GM18519 (cell line): Measurements from ENCODE around the gene ZFP1.
"Not testable (repeated sequence)": the region's sequence is repeated elsewhere in the genome, so short reads cannot be mapped to it uniquely, and the experiment has no call there.

ENCODE experiments used
- ATAC-seq: cut with Tn5 transposase; IDR thresholded peaks from one replicate; pipeline ENCODE4 v1.9.1; 2021; ENCODE audit warnings: mild to moderate bottlenecking, moderate library complexity; ENCODE audit not compliant: unreplicated experiment, low FRiP score

The ZFP1 gene

DNA sequence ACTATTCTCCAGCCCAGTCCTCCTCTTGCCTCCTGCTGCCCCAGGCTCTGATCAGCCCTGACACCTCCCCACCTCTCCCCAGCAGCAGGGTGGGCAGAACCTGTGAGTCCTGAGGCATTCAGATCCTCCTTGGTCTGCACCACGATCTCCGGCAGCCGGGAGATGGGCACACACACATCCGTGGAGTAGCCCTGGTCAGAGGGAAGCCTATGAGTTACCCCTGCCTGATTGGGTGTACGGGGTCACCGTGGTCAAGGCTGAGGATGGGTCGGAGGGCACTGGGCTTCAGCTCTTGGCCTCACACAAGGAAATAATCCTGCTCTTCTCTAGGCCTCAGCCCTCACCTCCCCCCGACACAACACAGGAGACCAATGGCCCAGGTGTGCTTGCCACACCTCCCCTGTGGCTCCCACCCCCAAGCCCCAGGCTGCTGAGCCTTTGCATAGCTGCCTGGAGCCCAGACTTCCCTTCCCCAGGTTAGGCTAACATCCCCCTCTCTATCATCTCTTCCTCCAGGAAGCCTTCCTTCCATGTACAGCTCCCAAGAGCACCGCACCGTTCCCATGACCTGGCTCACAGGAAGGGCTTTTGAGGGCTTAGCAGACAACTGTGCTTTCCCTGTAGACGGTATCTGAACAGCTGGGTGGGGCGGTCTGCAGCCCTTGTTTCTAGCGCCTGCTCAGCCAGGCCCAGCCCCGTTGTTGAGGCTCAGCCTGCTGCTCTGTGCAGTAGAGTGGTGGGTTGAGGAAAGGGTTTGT, 35.4 kb upstream of the ZFP1 start:
- ATAC-seq, result no peak

DNA sequence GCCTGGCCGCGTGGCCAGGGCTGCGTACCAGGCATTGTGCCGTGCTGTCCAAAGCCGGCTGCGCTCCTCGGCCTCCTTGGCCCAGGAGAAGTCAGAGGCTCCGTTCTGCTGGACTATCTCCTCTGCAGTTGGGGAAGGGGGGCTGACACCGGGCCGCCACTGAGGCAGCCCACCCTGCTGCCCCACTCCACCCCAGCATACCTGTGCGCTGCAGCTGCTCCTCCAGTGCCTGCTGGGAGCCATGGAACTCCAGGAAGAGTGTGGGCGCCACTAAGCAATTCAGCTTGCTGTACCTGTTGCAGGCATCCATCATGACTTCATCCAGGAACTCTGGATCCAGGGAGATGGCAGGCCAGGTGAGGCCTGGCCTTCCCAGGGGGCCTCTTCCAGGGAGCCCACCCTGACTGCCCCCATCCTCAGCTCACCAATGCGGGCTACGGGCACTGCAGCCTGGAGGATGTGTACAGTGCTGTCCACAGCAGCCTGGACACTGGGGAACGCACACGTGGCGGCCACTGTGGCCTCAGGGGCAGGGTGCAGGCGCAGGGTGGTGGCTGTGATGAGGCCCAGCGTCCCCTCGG, 34.7 kb upstream of the ZFP1 start:
- no peak for ATAC-seq

DNA sequence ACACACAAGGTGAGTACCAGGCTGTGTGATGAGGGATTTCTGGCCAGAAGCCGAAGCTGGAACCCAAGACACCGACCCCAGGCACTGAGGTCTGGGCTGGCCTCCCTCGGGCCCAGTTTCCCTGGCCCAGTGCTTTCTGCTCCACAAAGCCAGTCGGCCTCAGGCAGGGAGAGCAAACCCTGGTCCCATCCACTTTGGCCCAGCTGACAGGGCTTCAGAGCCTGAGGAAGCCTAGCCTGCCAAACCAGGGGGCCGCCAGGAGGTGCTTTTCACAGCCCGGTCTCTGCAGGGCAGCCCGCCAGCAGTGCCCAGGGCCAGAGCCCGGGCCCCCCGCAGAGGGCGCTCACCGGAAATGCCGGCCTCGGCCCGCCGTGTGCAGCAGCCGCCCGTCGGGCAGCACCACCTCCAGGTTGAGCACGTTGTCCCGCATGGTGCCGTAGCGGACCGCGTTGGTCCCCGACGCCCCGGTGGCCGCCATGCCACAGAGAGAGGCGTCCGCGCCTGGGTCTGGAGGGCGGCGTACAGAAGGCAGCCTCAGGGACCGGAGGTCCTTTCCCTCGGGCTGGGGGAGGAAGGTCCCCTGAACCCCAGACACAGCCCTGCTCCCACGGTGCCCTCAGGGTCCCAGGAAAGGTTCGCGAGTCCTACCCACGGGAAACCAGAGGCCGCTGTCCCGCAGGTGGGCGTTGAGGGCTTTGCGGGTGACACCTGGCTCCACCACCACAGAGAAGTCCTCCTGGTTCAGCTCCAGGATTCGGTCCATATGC, 34.0 kb upstream of the ZFP1 start:
- no peak for ATAC-seq

DNA sequence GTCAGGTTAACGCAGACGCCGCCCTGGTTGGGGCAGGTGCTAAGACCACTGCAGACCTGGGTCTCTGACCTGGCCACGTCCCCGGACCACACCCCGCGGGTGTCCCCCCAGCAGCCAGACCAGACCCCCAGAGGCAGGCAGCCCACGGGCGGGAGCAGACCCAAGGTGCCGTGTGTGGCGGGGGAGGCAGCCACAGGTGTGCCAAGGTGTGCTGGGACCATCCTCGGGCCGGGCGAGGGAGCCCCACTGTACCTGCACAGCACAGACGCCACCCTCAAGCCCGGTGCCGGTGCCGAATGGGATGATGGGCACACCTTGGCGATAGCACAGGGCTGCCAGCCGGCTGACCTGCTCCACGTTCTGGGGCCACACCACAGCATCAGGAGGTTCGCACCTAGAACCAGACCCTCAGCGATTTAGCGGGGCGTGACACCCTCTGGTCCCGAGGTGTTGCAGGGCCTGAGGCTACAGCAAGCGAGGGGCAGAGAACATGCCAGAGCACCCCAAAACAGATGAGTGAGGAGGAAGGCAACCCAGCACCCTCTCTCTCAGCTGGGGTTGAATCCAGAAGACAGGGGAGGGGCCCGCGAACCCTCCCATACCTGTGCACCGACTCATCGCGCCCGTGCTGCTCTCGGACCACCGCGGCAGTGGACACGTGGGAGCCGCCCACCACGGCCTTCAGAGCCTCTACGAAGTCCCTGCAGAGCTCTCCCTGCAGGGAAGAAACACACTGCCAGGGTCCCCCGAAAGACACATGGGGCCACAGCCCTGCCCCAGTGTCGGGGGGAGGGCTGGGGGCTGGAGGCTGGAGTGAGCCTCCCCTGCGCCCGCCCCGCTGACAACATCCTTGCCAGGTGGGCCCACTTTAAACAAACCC, 33.1 kb upstream of the ZFP1 start:
- ATAC-seq, result no peak

DNA sequence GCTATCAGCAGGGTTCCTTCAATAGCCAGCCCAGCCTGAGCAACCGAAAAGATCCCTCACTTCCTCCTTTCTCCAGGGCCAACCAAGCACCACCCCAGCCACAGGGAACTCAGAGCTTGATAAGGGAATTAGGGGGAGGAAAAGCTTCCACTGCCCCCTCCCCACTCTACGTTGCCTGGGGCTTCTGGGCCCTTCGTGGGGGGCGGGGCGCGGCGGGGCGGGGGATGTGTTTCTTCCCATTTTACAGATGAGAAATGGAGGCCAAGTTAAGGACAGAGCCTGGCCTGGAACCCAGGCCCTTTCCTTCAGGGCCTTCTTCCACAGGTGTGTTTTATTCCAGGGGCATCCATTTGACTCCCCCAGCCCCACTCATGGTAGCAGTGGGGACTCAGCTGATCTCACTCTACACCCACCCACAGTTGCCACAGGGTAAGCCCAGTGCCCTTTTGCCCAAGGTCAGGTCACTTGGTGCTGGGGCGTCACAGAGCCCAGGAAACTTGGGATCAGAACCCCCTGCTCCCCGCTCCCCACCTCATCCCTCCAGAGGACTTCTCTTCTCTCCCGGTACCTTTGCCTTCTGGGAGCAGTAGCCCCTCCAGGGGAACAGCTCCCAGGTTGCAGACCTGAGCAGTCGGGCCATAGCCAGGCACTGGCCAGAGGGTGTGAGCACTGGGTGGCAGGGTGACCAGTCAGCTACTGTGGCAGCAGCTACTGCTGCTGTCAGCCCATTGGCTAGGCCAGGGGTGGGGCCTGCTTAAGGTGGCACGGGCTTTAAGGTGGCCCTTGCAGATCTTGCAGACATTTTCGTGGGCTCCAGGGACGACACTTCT, 32.0 kb upstream of the ZFP1 start, which contains the start of gene LDHD:
Gene LDHD, minus strand, starts transcription at position 700 of the 830 bp plus-strand sequence. Its CDS starts 60 bp downstream, at position 640.
- ATAC-seq, result no peak

DNA sequence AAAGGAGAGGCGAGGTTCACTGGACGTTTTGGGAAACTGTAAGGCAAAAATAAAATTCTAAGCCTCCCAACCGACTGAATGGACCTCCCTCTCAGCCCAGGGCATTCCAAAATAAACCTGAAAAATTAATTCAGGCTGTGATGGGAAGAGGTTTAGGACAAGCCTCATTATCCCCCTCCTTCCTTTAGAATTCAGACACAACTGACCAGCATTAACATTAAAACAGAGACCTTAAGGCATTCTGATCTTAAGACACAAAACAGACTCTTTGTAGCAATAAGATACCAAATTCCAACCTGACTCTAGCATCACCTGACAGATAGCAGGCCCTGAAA, 31.4 kb upstream of the ZFP1 start:
- no peak for ATAC-seq

DNA sequence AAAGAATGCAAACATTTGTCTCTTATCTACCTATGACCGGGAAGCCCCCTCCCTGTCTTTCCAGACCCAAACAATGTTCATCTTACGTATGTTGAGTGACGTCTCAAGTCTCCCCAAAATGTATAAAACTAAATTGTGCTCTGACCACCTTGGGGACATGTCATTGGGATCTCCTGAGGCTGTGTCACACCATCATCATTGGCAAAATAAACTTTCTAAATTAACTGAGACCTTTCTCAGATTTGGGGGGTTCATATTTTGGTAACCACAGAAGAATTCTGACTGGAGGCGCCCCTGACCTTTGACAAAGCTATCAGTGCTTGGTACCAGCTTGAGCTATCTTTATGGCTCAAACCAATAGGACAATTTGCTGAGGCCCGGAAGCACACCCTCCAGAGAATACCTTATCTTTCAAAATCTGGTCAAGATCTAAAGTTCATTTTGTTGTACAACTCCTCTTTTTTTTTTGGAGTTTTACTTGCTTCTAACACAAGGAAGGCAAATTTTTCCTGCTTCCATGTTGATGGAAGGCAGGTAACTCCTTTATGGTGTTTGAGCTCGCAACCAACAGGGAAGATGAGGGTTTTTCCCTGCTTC, 29.3 kb upstream of the ZFP1 start:
- no peak for ATAC-seq

DNA sequence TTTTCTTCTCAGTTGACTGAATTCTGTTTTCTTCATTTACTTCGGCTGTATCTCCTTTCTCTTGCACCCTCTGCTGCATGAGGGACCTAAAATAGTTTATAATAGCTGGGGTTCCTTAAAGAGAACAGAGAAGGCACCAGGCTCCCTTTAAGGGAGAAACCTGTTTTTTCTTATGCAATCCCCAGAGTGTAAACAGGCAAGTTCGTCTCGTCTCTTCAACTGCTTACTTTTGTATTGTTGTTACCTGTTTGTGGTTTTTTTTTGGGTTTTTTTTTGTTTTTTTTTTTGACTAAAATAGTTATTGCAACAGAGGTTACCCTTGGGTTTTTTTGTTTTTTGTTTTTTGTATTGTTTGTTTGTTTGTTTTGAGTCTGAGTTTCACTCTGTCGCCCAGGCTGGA, 28.1 kb upstream of the ZFP1 start:
- no peak for ATAC-seq

DNA sequence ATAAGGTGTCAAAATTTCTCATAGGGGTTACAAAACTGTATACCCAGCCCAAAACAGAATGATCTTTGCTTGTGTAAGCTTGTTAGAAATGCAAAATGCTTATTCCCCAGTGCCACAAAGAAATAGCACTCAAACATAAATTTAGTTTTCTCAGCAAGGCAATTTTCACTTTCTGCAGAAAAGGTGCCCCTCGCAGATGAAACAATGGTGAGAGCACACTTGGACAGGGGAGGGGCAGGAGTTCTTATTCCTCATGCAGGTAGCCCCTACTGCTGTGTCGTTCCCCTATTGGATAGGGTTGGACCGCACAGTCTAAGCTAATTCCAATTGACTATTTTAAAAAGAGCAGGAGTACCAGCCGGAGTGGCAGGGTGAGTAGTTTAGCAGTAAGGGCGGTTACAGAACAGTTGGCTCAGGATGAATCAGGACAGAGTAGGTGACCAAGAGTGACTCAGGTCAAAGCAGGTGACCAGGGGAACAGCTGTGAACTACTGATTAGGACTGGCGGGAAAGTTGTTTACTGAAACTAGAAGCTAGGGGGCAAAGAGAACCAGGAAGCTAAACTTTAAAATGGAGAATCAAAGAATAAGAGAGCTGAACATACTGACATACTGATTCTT, 26.3 kb upstream of the ZFP1 start:
- no peak for ATAC-seq

DNA sequence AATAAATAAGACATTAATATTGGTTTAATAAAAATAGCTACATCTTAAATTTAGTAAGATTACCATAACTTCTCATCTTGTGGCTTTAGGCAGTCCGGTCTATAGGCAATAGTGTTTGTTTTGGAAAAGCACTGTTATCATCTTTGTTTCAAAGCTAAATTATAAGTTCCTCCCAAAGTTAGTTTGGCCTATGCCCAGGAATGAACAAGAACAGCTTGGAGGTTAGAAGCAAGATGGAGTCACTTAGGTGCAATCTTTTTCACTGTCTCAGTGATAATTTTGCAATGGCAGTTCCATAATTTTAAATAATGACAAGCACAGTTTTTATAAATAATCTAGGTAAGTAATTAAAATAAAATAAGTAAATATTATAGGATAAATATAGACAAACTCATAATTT, 25.7 kb upstream of the ZFP1 start:
- no peak for ATAC-seq

DNA sequence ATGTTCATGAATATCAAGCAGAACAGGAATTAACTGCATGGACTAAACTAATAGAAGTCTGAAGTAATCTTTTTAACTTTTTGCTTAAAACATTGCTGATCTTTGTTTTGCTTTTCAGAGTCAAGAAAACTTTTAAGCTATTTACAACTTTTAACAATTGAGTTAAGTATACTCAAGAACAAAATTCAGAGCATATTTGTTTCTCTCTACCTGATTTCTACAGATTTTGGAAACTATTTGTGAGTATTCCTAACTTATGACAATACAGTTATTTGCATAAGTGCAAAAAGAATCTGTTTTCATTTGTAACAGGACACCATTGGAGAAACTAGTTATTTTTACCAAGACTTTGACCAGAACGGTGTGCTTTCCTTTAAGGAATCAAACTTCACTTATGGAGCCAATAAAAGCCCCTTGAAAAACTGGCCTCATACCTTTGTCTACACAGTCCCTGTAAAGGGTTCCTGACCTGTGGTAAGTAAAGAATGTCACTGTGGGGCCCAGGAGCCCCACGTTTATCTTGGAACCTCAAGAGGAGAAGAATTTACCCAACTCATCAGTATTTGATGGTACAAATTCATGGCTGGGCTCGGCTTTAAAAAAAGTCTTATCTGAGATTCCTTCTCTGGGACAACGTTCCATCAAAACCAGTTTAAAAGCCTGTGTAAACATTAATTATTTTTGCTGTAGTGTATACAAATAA, 20.5 kb upstream of the ZFP1 start:
- ATAC-seq, result no peak

DNA sequence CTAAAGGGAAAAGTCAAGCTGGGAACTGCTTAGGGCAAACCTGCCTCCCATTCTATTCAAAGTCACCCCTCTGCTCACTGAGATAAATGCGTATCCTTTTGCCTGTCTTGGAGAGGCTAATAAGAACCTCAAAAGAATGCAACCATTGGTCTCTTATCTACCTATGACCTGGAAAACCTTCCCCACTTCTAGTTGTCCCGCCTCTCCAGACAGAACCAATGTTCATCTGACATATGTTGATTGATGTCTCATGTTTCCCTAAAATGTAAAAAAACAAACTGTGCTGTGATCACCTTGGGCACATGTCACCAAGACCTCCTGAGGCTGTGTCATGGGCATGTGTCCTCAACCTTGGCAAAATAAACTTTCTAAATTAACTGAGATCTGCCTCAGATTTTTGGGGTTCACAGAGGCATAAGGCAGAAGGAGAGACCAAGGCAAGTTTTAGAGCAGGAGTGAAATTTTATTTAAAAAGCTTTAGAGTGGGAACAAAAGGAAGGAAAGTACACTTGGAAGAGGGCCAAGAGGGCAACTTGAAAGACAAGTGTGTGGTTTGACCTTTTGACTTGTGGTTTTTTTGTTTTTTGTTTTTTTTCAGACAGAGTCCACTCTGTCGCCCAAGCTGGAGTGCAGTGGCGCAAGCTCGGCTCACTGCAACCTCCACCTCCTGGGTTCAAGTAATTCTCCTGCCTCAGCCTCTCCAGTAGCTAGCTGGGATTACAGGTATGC, 18.7 kb upstream of the ZFP1 start:
- ATAC-seq, result not testable (repeated sequence)

DNA sequence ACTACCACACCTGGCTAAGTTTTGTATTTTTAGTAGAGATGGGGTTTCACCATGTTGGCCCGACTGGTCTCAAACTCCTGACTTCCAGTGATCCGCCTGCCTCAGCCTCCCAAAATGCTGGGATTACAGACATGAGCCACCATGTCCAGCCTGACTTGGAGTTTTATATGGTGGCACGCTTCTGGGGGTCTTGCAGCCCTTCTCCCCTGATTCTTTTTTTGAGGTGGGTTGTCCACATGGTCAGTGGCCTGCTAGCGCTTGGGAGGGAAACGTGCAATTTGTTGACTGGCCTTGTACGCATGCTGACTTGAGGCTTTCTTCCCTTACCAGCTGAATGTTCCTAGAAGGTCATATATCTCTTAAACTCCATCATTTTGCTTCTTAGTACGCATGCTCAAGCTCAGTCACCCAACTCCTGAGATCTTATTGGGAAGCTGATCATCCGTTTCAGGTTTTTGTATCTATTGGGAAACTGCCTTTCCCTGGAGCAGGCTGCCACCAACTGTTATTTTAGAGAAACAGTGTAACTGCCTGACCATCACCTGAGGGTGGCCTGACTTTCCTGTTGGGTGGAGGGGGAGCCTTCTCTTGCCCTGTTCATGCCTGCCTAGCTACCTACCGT, 18.1 kb upstream of the ZFP1 start:
- no peak for ATAC-seq

DNA sequence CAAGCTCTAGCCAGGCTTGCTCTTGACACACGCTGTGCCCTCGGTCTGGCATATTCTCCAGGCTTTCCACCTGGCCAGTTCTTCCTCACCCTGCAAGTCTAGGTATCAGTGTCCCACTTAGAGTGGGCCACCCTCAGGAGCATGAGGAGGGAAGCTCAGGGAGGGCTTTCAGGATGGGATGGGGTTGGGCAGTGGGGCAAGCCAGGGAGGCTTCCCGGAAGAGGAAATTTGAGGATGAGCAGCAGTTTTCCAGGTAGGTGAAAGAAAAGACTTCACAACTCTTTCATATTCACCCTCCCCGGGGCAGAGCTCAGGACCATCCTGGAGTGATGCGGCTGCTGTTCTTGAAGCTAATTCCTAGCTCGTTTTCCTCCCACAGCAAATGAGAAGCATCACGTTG, 17.2 kb upstream of the ZFP1 start:
- no peak for ATAC-seq

DNA sequence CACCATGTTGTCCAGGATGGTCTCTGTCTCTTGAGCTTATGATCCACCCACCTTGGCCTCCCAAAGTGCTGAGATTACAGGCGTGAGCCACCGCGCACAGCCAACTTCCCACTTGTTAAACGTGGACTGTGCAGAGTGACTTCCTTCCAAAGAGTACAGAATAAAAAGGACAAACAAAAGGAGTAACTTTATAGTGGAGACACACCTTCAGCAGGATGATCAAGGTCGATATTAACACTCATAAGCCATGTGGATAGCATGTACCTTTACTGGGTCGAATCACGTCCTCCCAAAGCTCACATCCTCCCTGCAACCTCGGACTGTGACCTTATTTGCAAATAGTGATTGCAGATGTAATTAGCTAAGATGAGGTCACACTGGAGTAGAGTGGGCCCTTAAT, 10.1 kb upstream of the ZFP1 start:
- no peak for ATAC-seq

DNA sequence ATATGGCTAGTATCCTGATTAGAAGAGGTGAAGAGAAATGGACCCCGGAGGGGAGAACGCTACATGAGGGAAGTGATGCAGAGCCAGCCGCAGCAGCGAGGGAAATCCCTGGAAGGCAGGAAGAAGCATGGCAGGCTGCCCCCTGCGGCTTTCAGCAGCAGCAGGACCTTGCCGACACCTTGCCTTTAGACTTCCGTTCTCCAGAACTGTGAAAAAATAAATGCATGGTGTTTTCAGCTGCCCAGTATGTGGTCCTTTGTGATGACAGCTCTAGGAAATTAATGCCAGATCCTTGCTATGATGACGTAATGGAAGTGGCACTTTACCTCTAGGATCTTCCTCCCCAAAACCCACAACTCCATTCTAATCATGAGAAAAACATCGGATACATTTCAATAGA, 9.7 kb upstream of the ZFP1 start:
- ATAC-seq, result no peak

DNA sequence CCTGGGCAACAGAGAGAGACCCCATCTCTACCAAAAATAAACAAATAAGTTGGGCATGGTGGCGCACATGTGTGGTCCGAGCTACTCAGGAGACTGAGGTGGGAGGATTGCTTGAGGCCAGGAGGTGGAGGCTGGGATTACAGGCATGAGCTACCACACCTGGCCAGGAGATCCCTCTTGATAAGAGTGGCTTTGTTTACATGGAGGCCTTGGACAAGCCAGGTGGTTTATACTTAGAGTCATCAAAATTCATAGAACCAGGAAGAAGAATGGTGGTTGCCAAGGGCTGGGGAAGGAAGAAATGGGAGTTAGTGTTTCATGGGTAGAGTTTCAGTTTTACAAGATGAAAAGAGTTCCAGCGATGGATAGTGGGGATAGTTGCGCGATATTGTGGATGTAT, 8.8 kb upstream of the ZFP1 start:
- no peak for ATAC-seq
